GM12891 (cell line): ENCODE measurements around the gene NECTIN1.

ENCODE experiments used
- POLR2A ChIP-seq: IDR thresholded peaks from 2 replicates; pipeline ENCODE4 v1.6.1; 2011; ENCODE audit warnings: low read depth, low read length, control low read depth
- POLR2AphosphoS5 ChIP-seq: IDR thresholded peaks from 2 replicates; pipeline ENCODE4 v1.6.1; 2011; ENCODE audit warnings: low read depth, low read length, control low read depth
- SPI1 ChIP-seq: IDR thresholded peaks from 2 replicates; pipeline ENCODE4 v1.6.1; 2011; ENCODE audit warnings: low read depth, low read length, control low read depth

GRCh38 chr11:119676461-119677020 lies 52.5 kb downstream of the NECTIN1 start:
- TF ChIP-seq POLR2A = no peak
- no peak for TF ChIP-seq POLR2AphosphoS5
- TF ChIP-seq SPI1 = no peak
